ENCODE results near the gene DIAPH2.

Gene DIAPH2

DNA sequence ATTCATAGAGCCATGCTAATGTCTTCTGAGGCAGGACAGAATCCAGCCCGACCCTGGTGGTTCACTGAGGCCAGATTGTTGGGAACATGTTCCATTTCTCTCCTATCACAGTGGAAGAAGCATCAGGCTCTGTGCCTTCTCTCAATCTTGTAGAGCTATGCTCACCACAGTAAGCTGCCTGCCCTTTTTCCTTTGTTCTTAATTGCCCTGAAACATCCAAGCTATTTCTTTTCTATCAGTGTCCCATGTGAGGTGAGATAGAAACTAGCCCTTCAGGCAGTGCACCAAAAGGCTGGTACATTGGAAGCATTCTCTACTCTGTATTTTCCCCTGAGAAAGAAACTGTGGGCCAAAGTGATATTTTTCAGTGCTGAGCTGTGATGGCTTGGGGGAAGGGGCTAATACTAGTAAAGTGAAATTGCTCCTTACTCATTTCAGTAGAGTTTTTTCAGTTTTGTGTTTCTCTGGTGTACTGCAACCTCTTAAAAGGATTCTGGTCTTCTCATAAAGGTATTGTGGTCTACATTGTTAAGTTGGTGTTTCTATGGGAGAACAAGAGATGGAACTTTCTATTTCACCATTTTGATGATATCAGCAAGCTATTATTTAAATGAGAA, 810.2 kb downstream of the DIAPH2 start:
- TF ChIP-seq CTCF (IDR thresholded peaks at IDR 0.05), result no peak
- no peaks in the 10 kb centered on the region for H3K9me3 ChIP-seq
- no peak overlapping the region for H3K4me3 ChIP-seq (ENCODE audit: low read depth in 1 of 2, low read length in 1 of 2)
- no peak overlapping the region for H3K27ac ChIP-seq
- H3K4me1 ChIP-seq (ENCODE audit: control insufficient read depth in 1 of 2, insufficient read depth in 1 of 2, low read depth in 1 of 2, low read length in 1 of 2), result peaks cover 5 to 13% of the 10 kb centered on the region in 2 experiments
- no peaks in the 10 kb centered on the region for H3K36me3 ChIP-seq
- no peaks in the 10 kb centered on the region for H3K27me3 ChIP-seq

- Histone ChIP-seq H3K36me3 (no peaks in the 10 kb centered on the region), H3K9me3 (no peaks in the 10 kb centered on the region), H3K4me3 (ENCODE audit: low read depth in 1 of 2, low read length in 1 of 2) (no peak overlapping the region), H3K4me1 (ENCODE audit: control insufficient read depth in 1 of 2, insufficient read depth in 1 of 2, low read depth in 1 of 2, low read length in 1 of 2) (peaks cover 6 to 16% of the 10 kb centered on the region in 2 experiments), H3K27ac (no peak overlapping the region), H3K27me3 (no peaks in the 10 kb centered on the region)
- no peak for TF ChIP-seq CTCF (IDR thresholded peaks at IDR 0.05)
These were observed 813.5 kb downstream of the DIAPH2 start for GRCh38 chrX:97498093-97498492.

DNA sequence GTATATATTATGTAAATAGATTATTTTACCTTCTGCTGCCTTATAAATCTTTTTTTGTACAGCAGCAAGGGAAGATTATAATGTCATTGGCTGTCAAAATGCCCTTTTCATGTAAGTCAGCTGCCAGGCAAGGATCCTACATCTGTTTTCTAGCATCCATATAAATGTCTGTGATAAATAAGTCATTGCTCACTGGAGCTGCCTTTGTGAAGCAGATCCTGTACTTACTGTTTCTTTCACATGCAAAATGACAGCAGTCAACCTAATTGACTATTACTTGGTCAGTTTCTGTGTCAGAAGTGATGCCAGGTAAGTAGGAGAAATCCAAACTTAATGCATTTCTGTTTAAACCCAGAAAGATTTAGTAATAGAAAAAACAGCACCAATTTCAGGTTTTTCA, 819.8 kb downstream of the DIAPH2 start:
- no peak for TF ChIP-seq CTCF (IDR thresholded peaks at IDR 0.05)
- no peaks in the 10 kb centered on the region for H3K27me3 ChIP-seq
- no peak overlapping the region for H3K4me3 ChIP-seq (ENCODE audit: low read depth in 1 of 2, low read length in 1 of 2)
- H3K9me3 ChIP-seq, result no peaks in the 10 kb centered on the region
- peaks cover 3 to 5% of the 10 kb centered on the region in 2 experiments for H3K4me1 ChIP-seq (ENCODE audit: control insufficient read depth in 1 of 2, insufficient read depth in 1 of 2, low read depth in 1 of 2, low read length in 1 of 2)
- no peaks in the 10 kb centered on the region for H3K36me3 ChIP-seq
- no peak overlapping the region for H3K27ac ChIP-seq

DNA sequence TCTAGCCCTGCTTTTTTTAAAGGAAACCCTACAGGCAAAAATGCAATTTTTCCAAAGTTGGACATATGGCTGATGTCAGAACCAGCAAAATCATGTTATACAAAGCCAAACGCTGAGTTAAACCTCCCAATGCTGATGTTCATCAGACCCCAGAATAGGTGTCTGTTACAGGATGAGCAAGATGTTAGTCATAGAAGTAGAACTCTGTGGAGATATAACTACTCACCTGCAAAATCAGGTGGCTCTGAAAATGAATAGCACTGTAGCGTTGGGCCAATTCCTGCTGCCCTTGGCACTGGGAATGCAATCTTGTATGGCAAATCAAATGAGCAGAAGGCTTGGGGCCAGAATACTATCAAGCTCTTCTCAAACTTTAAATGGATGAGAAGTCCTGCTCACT, 833.1 kb downstream of the DIAPH2 start:
- no peaks in the 10 kb centered on the region for H3K27me3 ChIP-seq
- no peak for TF ChIP-seq CTCF (IDR thresholded peaks at IDR 0.05)
- H3K9me3 ChIP-seq, result no peaks in the 10 kb centered on the region
- H3K36me3 ChIP-seq, result no peaks in the 10 kb centered on the region
- H3K4me3 ChIP-seq (ENCODE audit: low read depth in 1 of 2, low read length in 1 of 2), result no peak overlapping the region
- no peak overlapping the region for H3K27ac ChIP-seq
- H3K4me1 ChIP-seq (ENCODE audit: control insufficient read depth in 1 of 2, insufficient read depth in 1 of 2, low read depth in 1 of 2, low read length in 1 of 2), result no peaks in the 10 kb centered on the region

DNA sequence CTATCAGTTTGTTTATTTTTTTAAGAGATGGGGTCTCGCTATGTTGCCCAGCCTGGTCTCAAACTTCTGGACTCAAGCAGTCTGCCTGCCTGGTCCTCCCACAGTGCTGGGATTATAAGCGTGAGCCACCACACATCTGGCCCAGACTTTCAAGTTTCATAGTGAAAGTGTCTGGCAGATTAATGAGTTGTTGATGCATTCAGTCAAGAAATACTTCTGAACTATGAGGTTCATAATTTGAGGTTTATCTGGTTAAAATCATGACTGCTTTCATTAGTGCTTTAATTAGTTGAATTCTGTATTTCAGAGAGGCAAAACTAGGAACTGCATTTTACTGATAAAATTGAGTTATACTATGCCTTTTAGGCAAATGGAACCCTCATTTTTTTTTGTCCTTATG, 837.7 kb downstream of the DIAPH2 start:
- no peak overlapping the region for H3K27ac ChIP-seq
- H3K27me3 ChIP-seq, result no peaks in the 10 kb centered on the region
- no peaks in the 10 kb centered on the region for H3K4me1 ChIP-seq (ENCODE audit: control insufficient read depth in 1 of 2, insufficient read depth in 1 of 2, low read depth in 1 of 2, low read length in 1 of 2)
- no peak overlapping the region for H3K4me3 ChIP-seq (ENCODE audit: low read depth in 1 of 2, low read length in 1 of 2)
- no peaks in the 10 kb centered on the region for H3K9me3 ChIP-seq
- H3K36me3 ChIP-seq, result no peaks in the 10 kb centered on the region
- TF ChIP-seq CTCF (IDR thresholded peaks at IDR 0.05), result no peak

GRCh38 chrX:97524340-97524739, 839.7 kb downstream of the DIAPH2 start:
- no peaks in the 10 kb centered on the region for H3K4me1 ChIP-seq (ENCODE audit: control insufficient read depth in 1 of 2, insufficient read depth in 1 of 2, low read depth in 1 of 2, low read length in 1 of 2)
- no peak for TF ChIP-seq CTCF (IDR thresholded peaks at IDR 0.05)
- H3K36me3 ChIP-seq, result no peaks in the 10 kb centered on the region
- H3K27me3 ChIP-seq, result no peaks in the 10 kb centered on the region
- H3K27ac ChIP-seq, result no peak overlapping the region
- no peaks in the 10 kb centered on the region for H3K9me3 ChIP-seq
- no peak overlapping the region for H3K4me3 ChIP-seq (ENCODE audit: low read depth in 1 of 2, low read length in 1 of 2)

All from neutrophil (primary cell).